ENCODE data around the gene ARG2.
A peak's percentile ranks its signal among the peaks of the same experiment; 100 is the strongest.

The ARG2 gene

DNA sequence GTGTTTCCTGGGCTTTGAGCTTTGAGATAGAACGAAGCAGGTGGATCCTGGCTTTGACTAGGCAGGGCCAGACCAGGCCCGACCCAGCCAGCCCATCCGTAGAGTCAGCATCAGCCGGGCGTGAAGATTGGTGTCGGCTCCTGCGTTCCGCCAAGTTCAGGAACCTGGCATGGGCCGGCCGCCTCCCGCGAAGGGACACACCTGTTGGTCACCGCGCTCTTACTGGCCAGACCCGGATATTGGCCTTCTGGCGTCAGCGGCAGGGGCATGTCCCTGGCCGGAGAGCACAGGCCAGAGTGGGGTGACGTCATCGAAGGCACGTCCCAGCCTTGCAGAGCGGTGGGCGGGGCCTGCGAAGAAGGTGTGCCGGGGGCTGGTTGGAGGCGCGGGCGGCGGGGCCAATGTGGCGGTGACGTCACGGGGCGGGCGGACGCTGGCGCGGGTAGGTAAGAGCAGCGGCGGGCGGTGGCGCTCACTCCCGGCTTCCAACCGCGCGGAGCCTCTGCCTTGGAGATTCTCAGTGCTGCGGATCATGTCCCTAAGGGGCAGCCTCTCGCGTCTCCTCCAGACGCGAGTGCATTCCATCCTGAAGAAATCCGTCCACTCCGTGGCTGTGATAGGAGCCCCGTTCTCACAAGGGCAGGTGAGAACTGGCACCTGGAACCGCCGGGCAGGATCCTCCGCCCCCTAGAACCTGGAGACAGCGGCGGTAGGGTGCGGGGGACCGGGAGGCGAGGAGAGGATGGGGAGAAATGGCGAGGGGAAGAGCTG, at the start of gene ARG2:
ARG2 (plus strand) TSS at position 475 of the 771 bp plus-strand sequence; CDS start at position 533, 58 bp downstream.
- peak; percentile 94 for DNase-seq (ENCODE audit: low spot score)

DNA sequence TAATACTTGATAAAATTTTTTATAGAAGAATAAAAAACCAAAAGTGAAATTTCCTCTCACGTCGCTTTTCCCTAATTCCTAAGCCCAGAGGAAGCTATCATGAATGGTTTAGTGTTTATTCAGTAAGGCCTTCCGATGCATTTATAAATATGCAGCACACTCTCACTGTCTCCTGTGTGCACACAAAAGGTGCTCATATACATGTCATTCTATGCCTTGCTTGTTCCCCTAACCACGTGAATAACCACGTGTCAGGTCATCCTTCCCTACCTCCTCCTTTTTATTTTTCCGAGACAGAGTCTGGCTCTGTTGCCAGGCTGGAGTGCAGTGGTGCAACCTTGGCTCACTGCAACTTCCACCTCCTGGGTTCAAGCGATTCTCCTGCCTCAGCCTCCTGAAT, 49.3 kb upstream of the ARG2 start:
- DNase-seq (ENCODE audit: low spot score): no peak

DNA sequence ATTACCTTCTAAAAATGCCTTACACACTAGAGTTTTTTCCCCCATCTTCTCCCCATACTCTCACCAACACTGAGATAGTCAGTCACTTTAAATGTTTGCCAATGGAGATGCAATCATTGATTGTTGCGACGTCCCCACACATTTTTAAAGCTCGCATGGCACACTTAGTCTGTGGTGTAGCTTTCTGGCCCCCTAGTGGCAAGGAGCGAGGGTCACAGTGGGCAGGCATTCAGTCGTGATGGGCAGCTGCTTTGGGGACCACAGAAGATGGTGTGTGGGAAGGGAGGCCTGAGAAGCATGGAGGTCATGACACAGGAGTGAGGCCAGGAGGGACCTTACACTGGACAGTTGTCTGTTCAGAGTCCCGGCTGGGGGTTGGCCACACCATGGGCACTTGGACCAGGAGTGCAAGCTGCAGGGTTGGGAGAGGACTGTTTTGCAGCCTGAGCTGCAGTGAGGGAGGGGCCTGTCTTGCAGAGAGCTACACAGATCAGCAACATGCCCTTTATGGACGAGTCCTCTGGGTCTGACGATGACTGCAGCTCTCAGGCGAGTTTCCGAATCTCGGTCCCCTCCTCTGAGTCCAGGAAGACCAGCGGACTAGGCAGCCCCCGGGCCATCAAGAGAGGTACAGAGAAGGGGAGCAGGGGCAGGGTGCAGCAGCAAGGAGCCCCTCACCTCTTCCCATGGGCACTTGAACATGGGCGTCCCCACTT, 48.3 kb upstream of the ARG2 start:
- peak; percentile 77 for DNase-seq (ENCODE audit: low spot score)

DNA sequence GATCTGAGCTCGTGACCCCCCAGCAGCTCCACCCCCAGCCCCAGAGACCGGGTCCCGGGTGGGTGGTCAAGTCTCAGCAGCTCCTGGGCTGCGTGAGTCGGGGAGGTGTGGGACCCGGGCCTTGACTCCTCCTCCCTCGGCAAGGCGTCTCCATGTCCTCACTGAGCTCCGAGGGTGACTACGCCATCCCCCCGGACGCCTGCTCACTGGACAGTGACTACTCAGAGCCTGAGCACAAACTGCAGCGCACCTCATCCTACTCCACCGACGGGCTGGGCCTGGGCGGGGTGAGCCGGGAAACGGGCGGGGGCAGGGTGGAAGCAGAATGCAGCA, 47.8 kb upstream of the ARG2 start:
- DNase-seq (ENCODE audit: low spot score): no peak

DNA sequence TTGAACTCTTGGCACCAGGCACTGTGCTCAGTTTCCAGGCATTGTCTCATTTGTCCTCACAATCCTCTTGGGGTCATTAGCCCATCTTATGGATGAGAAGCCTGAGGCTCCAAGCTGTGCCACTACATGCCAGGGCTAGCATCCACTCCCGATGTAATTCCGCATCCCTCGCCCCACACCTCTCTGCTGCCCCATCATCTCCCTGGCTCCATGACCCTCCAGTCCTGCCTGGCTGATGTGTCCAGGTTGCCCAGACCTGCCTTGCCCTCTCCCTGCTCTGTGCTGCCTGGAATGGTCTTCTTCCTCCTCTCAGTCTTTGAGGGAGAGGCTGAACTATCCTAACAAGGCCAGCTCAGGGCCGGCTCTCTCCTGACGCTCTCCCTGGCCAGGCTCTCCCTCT, 47.1 kb upstream of the ARG2 start:
- no peak for DNase-seq (ENCODE audit: low spot score)

DNA sequence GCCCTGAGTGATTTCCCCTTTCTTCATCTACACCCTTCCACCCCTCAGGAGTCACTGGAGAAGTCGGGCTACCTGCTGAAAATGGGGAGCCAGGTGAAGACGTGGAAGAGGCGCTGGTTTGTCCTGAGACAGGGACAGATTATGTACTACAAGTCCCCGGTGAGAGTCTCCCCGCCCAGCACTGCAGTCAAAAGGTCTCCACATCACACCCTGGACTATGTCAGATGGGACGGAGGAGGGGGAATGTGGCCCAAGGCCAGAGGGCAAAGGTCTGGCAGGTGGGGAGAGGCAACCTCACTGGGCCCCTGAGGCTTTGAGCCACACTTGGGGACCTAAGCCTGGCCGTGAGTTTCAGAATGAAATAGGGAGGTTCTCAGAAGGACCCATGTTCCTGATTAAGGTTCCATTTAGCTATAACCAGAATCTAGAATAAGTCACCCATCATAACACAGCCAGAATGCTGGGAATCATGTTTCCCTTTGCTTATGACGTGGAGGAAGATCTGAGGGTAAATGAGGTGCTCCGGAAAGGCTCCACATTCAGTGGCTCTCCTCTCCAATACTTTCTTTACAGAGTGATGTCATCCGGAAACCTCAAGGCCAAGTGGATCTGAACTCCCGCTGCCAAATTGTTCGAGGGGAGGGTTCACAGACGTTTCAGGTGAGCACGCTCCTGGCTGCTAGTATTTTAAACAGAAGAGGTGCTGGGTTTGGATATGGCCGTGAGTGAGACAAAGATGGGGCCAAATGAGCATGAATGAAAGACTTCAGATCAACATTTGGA, 46.3 kb upstream of the ARG2 start:
- no peak for DNase-seq (ENCODE audit: low spot score)

GRCh38 chr14:67574156-67574555, 45.6 kb upstream of the ARG2 start:
- DNase-seq (ENCODE audit: low spot score): no peak

DNA sequence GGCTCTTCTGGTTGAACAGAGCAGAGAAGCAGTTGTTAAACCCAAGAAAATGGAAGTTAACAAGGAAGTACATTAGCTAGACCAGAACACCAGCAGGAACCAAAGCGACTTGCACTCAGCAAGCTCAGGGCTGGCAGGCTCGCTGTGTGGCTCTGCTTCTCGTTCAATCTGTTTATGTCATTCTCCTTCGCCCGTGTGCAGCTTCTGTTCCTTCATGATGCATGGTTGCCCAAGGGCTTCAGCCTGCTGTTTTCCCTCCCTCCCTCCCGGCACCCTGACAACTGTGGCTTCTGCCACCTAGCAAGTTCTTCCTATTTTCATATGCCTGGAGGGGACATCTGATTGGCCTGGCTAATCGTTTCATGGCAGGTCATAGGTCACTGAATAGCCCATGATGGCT, 44.9 kb upstream of the ARG2 start:
- DNase-seq (ENCODE audit: low spot score): no peak

- no peak for DNase-seq (ENCODE audit: low spot score)
Measured at GRCh38 chr14:67575684-67576083, 44.0 kb upstream of the ARG2 start.

DNA sequence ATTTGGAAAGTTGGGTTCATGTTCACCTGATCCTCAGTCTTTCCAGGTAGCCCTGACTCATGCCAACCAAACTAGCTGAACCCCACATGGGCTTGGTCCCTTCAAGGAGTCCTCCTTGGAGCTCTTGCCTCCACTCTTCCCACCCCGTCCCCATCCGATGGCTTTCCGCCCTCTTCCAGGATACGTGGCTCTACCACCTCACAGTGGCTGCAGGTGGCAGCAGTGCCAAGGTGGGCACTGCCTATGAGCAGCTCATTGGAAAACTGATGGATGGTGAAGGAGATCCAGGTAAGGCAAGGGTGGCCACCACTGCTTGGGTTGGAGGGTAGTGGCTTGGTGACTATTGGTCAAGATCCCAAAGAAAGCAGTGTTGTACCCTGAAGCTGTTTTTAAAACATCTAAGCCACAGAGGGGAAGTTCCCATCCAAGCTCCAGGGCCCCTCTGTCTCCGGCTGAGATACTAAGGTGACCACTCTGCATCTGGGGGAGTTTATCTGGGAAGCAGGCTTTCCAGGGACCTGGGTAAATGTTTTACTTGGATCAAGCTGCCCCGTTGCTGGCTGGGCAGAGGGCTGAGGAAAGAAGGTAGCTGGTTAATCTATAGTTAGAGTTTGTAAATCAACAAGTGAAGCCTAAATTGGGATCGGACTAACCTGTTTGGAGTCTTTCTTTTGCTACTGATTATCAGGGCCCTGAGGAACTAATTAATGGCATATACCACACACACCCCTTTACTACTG, 43.3 kb upstream of the ARG2 start:
- DNase-seq (ENCODE audit: low spot score): no peak

DNA sequence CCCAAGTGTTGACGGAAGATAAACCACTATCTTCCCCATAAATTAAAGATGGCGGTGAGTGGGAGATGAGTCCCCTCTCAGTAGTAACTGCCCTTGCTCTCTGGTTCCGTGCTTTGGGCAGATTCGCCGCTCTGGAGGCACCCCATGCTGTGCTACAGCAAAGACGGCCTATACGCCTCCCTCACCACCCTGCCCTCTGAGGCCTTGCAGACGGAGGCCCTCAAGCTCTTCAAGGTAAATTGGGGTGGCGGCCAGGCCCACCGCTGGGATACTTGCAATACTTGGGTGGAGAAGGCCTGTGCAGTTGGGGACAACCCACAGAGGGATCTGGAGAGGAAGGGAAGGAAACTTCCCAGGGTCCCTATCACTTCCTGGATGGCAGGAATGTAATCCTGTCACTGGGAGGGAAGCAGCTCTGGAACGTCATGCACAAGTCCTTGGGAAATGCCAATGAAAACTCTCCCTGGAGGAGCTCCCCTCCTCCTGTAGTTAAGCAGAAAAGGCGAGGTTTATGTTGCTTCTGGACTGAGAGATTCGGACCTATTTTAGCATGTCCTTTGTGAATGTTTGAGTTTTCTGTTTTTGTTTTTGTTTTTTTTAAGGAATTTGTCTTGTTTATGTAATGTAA, 42.4 kb upstream of the ARG2 start:
- DNase-seq (ENCODE audit: low spot score): peak; percentile 26

DNA sequence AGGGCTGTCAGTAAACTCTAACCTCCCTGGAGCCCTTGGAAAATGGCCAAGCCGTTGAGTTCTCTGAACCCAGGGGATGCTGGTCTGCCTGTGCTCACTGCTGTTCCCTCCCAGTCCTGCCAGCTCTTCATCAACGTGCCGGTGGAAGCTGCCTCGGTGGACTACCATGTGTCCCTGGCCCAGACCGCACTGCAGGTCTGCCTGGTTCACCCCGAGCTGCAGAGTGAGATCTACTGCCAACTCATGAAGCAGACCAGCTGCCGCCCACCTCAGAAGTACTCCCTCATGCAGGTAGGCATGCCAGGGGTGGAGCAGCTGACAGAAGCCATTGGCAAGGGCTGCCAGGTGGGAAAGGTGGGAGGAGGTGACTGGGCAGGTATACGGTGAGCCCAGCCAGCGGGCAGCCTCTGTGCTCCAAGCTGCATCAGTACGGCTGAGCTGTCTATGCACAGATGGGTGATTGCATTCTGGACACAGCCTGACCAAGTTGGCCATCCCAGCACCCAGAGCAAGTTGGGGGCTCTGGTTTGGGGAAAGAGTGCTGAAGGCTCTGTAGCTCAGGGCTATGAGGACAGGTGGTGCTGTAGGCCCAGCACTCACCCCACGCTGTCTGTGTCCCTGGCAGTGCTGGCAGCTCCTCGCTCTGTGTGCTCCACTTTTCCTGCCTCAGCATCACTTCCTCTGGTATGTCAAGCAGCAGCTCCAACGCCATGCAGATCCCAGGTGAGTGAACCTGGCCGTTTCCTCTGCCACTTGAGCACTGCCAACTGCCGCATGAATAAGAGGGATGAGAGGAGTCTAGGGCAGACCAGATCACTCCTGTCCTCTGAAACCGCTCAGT, 41.6 kb upstream of the ARG2 start:
- no peak for DNase-seq (ENCODE audit: low spot score)

- no peak for DNase-seq (ENCODE audit: low spot score)
Measured at GRCh38 chr14:67579040-67579439, 40.7 kb upstream of the ARG2 start.

DNA sequence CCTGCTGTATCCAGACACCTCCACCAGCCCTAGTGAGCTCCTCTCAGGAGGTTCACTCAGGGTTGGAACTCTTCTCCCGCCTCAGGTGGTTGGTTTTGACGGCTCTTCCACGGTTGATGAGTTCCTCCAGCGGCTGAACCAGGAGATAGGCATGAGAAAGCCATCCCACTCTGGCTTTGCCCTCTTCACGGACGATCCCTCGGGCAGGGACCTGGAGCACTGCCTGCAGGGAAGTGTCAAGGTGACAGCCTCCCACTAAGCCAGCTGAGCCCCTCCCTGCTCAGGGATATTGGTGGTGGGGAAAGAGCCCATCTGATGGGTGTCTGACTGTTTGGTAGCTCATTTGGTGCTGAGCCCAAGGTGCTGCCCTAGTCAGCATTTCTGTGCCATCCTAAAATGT, 40.1 kb upstream of the ARG2 start:
- no peak for DNase-seq (ENCODE audit: low spot score)

- DNase-seq (ENCODE audit: low spot score): no peak
Measured at GRCh38 chr14:67580336-67581171, 39.2 kb upstream of the ARG2 start.

DNA sequence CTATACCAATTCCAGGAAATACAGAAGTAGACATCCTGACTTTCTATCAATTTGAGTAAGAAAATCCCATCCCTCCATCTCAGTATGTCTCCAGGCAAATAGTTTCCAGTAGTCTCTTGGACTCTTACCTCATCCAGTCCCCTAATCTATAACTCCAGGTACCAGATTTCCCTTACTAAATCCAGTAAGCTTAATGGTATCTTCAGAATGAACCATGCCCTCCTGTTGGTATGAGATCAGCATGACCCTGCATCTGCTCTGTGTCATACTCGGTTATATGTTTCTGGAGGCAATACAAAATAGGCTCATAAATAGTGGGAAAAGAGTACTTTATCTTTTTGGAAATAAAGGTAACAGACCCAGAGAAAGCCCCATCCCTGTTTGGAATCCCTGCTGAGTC, 38.1 kb upstream of the ARG2 start:
- no peak for DNase-seq (ENCODE audit: low spot score)

DNA sequence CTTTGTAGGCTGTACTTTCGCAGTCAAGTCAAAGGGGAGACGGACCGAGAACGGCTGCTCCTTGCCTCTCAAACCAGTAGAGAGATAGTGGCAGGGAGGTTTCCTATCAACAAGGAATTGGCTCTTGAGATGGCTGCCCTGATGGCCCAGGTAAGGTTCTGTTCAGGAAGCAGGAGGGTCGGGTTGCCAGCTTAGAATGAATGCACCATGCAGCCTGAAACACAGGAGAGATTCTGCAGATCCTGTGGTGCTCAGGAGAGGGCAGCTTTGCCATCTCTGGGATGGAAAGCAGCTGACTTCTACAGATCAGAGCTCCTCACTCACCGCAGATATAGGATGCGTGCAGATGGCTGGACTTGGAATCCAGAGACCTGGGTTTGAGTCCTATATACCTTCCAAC, 37.7 kb upstream of the ARG2 start:
- no peak for DNase-seq (ENCODE audit: low spot score)

GRCh38 chr14:67583711-67584644, 35.7 kb upstream of the ARG2 start:
- peak; percentile 72 for DNase-seq (ENCODE audit: low spot score)

GRCh38 chr14:67584978-67585377, 34.7 kb upstream of the ARG2 start:
- no peak for DNase-seq (ENCODE audit: low spot score)

Measured in AG08396 (cell line).